ENCODE measurements around the gene CLIC6. TPM values are rescaled to one million over a fixed set of nuclear protein-coding genes. Genes with fewer than 3 reads are reported as not detected.

CLIC6 gene
- total RNA-seq, 2 experiments from 2014 or later: not detected

- intact Hi-C loops (cut with micrococcal nuclease; ENCODE audit: unreplicated experiment): loop anchor here (10.0 kb wide), 1 partner anchor 65 kb away; no protein-coding TSS in a partner anchor
- ChIA-PET CTCF (ENCODE audit: unreplicated experiment) (interaction anchor here (0.6 kb wide), 1 partner anchor 1356 kb away, joined by 3 read pairs; no protein-coding TSS in a partner anchor), POLR2A (no interaction called here)
- Histone ChIP-seq H3K4me2 (ENCODE audit: low read length) (no peak overlapping the region), H3K27ac (ENCODE audit: low read depth, low read length, poor library complexity, severe bottlenecking) (no peak overlapping the region), H4K20me1 (ENCODE audit: insufficient read depth, low read length) (no peaks in the 10 kb centered on the region), H3K9me2 (ENCODE audit: insufficient read depth, low read length) (no peaks in the 10 kb centered on the region), H3K4me1 (ENCODE audit: insufficient read depth, low read length, poor library complexity, severe bottlenecking) (peaks cover 17% of the 10 kb centered on the region), H3K36me3 (ENCODE audit: insufficient read depth, low read length) (no peaks in the 10 kb centered on the region), H3K79me2 (ENCODE audit: insufficient read depth, low read depth, low read length) (no peaks in the 10 kb centered on the region), H3K9me3 (ENCODE audit: low read length) (no peaks in the 10 kb centered on the region), H3K4me3 (ENCODE audit: low read depth, low read length, poor library complexity, severe bottlenecking) (no peak overlapping the region), H2AFZ (ENCODE audit: low read length) (no peak overlapping the region)
- DNase-seq (ENCODE audit: low spot score): no peak
- TF ChIP-seq EZH2phosphoT487 (IDR thresholded peaks at IDR 0.05; ENCODE audit: borderline replicate concordance, low read depth, low read length): no peak
- no peak for TF ChIP-seq CTCF (conservative IDR thresholded peaks at IDR 0.05; ENCODE audit: low read length)
- BruUV-seq (replicated peaks): no TSS peak
Measured at GRCh38 chr21:34639882-34640788, 28.7 kb upstream of the CLIC6 start.

- CTCF ChIA-PET (ENCODE audit: unreplicated experiment): no interaction called here
- Histone ChIP-seq H3K9me2 (ENCODE audit: insufficient read depth, low read length) (no peaks in the 10 kb centered on the region), H3K79me2 (ENCODE audit: insufficient read depth, low read depth, low read length) (no peaks in the 10 kb centered on the region), H3K4me2 (ENCODE audit: low read length) (no peak overlapping the region), H4K20me1 (ENCODE audit: insufficient read depth, low read length) (no peaks in the 10 kb centered on the region), H2AFZ (ENCODE audit: low read length) (no peak overlapping the region), H3K27ac (ENCODE audit: low read depth, low read length, poor library complexity, severe bottlenecking) (no peak overlapping the region), H3K4me3 (ENCODE audit: low read depth, low read length, poor library complexity, severe bottlenecking) (no peak overlapping the region), H3K9me3 (ENCODE audit: low read length) (no peaks in the 10 kb centered on the region), H3K36me3 (ENCODE audit: insufficient read depth, low read length) (no peaks in the 10 kb centered on the region), H3K4me1 (ENCODE audit: insufficient read depth, low read length, poor library complexity, severe bottlenecking) (peaks cover 17% of the 10 kb centered on the region)
- no peak for DNase-seq (ENCODE audit: low spot score)
- POLR2A ChIA-PET: interaction anchor here (0.6 kb wide), 1 partner anchor 395 kb away, joined by 3 read pairs; no protein-coding TSS in a partner anchor
- intact Hi-C loops (cut with micrococcal nuclease; ENCODE audit: unreplicated experiment): loop anchor here (10.0 kb wide), 1 partner anchor 64 kb away; no protein-coding TSS in a partner anchor
- no TSS peak for BruUV-seq (replicated peaks)
- TF ChIP-seq EZH2phosphoT487 (IDR thresholded peaks at IDR 0.05; ENCODE audit: borderline replicate concordance, low read depth, low read length) (no peak), CTCF (conservative IDR thresholded peaks at IDR 0.05; ENCODE audit: low read length) (no peak)
Measured at GRCh38 chr21:34640858-34641257, 27.9 kb upstream of the CLIC6 start.

Measured in OCI-LY7 (cell line).